ENCODE results near the gene STIL.

GRCh38 chr1:47207803-47208373 lies 106.1 kb downstream of the STIL start:
- TF ChIP-seq CTCF (conservative IDR thresholded peaks at IDR 0.05 in 1 of 2, IDR thresholded peaks at IDR 0.05 in 1 of 2; ENCODE audit: extremely low read depth in 1 of 2, insufficient read depth in 1 of 2, low read depth in 1 of 2, low read length in 2 of 2) (no peak), EZH2 (IDR thresholded peaks at IDR 0.05; ENCODE audit: borderline replicate concordance, low read length) (no peak)
